Dermis blood vessel endothelial cell (primary cell): ENCODE data around the gene PCSK5. TPM values are rescaled to one million over a fixed set of nuclear protein-coding genes. Genes with fewer than 3 reads are reported as not detected.

Experiments used
- DNase-seq: peaks from one replicate; pipeline ENCODE4 v3.0.0; 2010
- total RNA-seq: library from RNA; depleted of rRNA; stranded (reverse); fragments of >200 nt; gene quantifications from 2 replicates; pipeline ENCODE4 v1.2.3, GENCODE V29; 2014

PCSK5 gene
- total RNA-seq, 1 donor from 2014 or later: 3.4 TPM

DNA sequence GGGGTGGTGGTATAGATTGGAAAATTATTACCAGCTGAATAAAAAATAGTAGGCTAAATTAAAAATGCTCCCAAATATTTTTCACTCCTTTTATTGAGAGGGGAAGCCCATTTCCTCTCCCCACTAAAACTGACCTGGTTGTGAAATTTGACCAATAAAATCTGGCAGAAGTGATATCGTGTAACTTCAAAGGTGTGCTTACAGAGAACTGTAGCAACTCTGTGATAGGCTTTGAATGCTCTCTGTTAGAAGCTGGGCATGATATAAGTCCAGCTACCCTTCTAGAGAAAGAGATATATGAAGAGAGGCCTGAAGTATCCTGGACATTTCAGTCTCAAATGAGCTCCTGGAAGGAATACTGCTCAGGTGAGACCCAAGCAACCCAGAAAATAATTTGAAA lies 513.9 kb downstream of the PCSK5 start:
- DNase-seq: no peak

DNA sequence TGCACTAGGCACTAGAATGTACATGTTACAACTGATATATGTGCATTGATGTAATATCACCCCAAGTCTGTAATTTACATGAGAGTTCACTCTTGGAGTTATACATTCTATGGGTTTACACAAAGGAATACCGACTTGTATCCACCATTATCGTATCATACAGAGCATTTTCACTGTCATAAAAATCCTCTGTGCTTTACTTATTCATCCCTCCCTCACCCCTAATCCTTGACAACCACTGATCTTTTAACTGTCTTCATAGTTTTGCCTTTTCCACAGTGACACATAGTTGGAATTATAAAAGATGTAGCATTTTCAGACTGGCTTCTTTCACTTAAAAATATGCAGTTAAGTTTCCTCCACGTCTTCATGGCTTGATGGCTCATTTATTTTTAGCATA lies 514.9 kb downstream of the PCSK5 start:
- DNase-seq: no peak

DNA sequence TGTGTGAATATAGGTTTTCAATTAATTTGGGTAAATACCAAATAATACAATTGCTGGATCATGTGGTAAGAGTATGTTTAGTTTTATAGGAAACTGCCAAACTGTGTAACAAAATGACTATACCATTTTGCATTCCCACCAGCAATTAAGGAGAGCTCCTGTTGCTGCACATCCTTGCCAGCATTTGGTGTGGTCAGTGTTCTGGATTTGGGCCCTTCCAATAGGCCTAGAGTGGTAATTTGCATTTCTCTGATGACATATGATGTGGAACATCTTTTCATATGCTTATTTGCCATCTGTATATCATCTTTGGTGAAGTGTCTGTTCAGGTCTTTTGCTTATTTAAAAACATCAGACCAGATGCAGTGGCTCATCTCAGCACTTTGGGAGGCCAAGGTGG lies 515.4 kb downstream of the PCSK5 start:
- no peak for DNase-seq
